HepG2 (cell line): ENCODE results near the gene FAM83C. TPM values are rescaled to one million over a fixed set of nuclear protein-coding genes. Genes with fewer than 3 reads are reported as not detected.
A peak's percentile ranks its signal among the peaks of the same experiment; 100 is the strongest.

Experiments
- ELF3 ChIP-seq: IDR thresholded peaks from 2 replicates; pipeline ENCODE4 v1.6.1; 2016; ENCODE audit warnings: missing genetic modification reagents, missing compliant biosample characterization
- HMGXB3 ChIP-seq: sonication (generic); formaldehyde crosslinking; IDR thresholded peaks from 2 replicates; pipeline ENCODE4 v1.4.0; 2020; ENCODE audit warnings: missing genetic modification reagents, borderline replicate concordance
- HOXA7 ChIP-seq: sonication (generic); formaldehyde crosslinking; IDR thresholded peaks from 2 replicates; pipeline ENCODE4 v1.8.1; 2022; ENCODE audit warnings: mild to moderate bottlenecking, missing genetic modification reagents, moderate library complexity
- KLF11 ChIP-seq: IDR thresholded peaks from 2 replicates; pipeline ENCODE4 v1.6.1; 2016; ENCODE audit warnings: missing compliant biosample characterization
- NR2F6 ChIP-seq, 2 experiments: IDR thresholded peaks; 2 replicates each; pipeline ENCODE4 v1.6.1; 2016; ENCODE audit warnings: antibody characterized with exemption in 1 of 2, mild to moderate bottlenecking in 1 of 2
- PCBP1 ChIP-seq: fragments of 200-400 bp; formaldehyde crosslinking; IDR thresholded peaks from 2 replicates; pipeline ENCODE4 v1.6.1; 2017; ENCODE audit warnings: mild to moderate bottlenecking, low read depth, low read length, borderline replicate concordance
- PTBP1 ChIP-seq: fragments of 200-400 bp; formaldehyde crosslinking; IDR thresholded peaks from 2 replicates; pipeline ENCODE4 v1.6.1; 2018; ENCODE audit warnings: low read length, low read depth; ENCODE audit not compliant: poor library complexity, severe bottlenecking
- RAD21 ChIP-seq: fragments of 450-650 bp; formaldehyde crosslinking; IDR thresholded peaks from 2 replicates; pipeline ENCODE4 v1.5.0; 2020; ENCODE audit warnings: mild to moderate bottlenecking
- SIN3B ChIP-seq: fragments of 150-350 bp; IDR thresholded peaks from 2 replicates; pipeline ENCODE4 v1.6.1; 2014; ENCODE audit warnings: low read length
- SP5 ChIP-seq: IDR thresholded peaks from 2 replicates; pipeline ENCODE4 v1.6.1; 2016; ENCODE audit warnings: low read depth, borderline replicate concordance
- XRCC5 ChIP-seq: fragments of 200-400 bp; formaldehyde crosslinking; optimal IDR thresholded peaks from 2 replicates; pipeline ENCODE3; 2017; ENCODE audit warnings: mild to moderate bottlenecking, low read length
- ZFP36L1 ChIP-seq: sonication (generic); formaldehyde crosslinking; IDR thresholded peaks from 2 replicates; pipeline ENCODE4 v1.8.0; 2022; ENCODE audit warnings: mild to moderate bottlenecking, missing genetic modification reagents, moderate library complexity
- ZKSCAN8 ChIP-seq: IDR thresholded peaks from 2 replicates; pipeline ENCODE4 v1.6.1; 2016; ENCODE audit warnings: borderline replicate concordance, missing genetic modification reagents, missing compliant biosample characterization
- ZNF597 ChIP-seq: sonication (generic); formaldehyde crosslinking; IDR thresholded peaks from 2 replicates; pipeline ENCODE4 v1.5.0; 2020; ENCODE audit warnings: missing genetic modification reagents
- polyA plus RNA-seq, 8 experiments: library from polyadenylated mRNA; depleted of rRNA in 3 of 8; stranded (reverse) in 7 of 8; unstranded in 1 of 8; fragments of >200 nt; fragmentation: Illumina TruSeq in 4 of 8; extraction: Trizol in 4 of 8; gene quantifications; 2 replicates each; pipeline versions ENCODE4 v1.2.1 to v1.2.3, GENCODE V29; 2011 to 2016; ENCODE audit warnings: low read depth in 4 of 8, missing spikeins in 1 of 8, mixed read lengths in 1 of 8; ENCODE audit not compliant: insufficient read depth in 1 of 8
- total RNA-seq, 5 experiments: library from RNA; depleted of rRNA; stranded (reverse); fragments of >200 nt; fragmentation: Illumina TruSeq; extraction: Trizol; gene quantifications; 2 replicates each; pipeline ENCODE4 v1.2.3, GENCODE V29; 2016; ENCODE audit warnings: low read depth in 1 of 5
- TF ChIP-seq, protein P1 (sequence below): sonication (generic); formaldehyde crosslinking; IDR thresholded peaks from 2 replicates; pipeline ENCODE4 v1.4.0; 2020; ENCODE audit warnings: missing genetic modification reagents
- TF ChIP-seq, protein P2 (sequence below): sonication (generic); formaldehyde crosslinking; IDR thresholded peaks from 2 replicates; pipeline ENCODE4 v1.4.0; 2020; ENCODE audit warnings: missing genetic modification reagents
- TF ChIP-seq, protein P3 (sequence below): IDR thresholded peaks from 2 replicates; pipeline ENCODE4 v1.6.1; 2016; ENCODE audit warnings: low read depth

Gene FAM83C
- total and polyA plus RNA-seq, 2 of the 13 experiments (the other 11 are each of a cell fraction or from before 2014, with no cell fraction given), result 0.04 TPM; not detected in 1

DNA sequence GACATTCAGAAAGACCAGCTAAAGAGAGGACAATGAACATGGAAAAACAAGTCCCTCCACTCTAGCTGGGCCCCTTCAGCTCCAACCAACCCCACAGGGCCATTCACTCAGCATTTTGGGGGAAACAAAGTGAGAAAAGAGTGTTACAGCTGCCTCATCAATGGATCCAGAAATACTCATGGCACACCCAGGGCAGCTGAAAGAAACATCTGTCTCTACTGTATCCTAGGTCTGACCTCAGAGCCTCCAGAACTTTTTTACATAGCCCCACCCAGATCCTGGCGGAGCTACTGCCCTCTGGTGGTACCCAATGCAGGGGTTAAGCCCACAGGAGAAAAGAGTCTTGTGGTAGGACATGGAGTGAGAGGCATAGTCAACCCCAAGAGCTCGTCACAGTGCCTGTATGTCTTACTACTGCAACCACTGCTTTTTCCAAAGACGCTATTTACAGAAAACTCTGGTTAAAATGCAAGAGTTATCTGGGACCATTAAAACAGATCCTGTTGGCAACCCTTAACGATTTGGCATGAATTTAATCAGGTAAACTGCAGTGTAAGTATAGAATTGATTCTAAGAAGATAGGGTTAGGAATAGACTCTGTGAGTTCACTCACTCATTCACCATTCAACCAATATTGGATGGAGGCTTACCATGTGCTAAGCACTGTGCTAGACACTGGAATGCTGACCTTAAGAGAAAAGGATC, 37.4 kb upstream of the FAM83C start (continued):
- peak; percentile 98 for TF ChIP-seq XRCC5
- no peak for TF ChIP-seq PTBP1
- TF ChIP-seq, protein P1, sequence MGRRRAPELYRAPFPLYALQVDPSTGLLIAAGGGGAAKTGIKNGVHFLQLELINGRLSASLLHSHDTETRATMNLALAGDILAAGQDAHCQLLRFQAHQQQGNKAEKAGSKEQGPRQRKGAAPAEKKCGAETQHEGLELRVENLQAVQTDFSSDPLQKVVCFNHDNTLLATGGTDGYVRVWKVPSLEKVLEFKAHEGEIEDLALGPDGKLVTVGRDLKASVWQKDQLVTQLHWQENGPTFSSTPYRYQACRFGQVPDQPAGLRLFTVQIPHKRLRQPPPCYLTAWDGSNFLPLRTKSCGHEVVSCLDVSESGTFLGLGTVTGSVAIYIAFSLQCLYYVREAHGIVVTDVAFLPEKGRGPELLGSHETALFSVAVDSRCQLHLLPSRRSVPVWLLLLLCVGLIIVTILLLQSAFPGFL, result no peak
- TF ChIP-seq RAD21 (CRISPR knock-in tag), result peak; percentile 91
- TF ChIP-seq ZNF597, result 0 out of 2 replicates have a peak, but pooled peaks have one; percentile 61
- no peak for TF ChIP-seq HOXA7 (CRISPR knock-in tag)
- TF ChIP-seq ELF3 (CRISPR knock-in tag), result peak; percentile 43; the same call in 1 of the 2 replicates
- TF ChIP-seq PCBP1, result no peak
- peak; percentile 22; the same call in 1 of the 2 replicates for TF ChIP-seq SP5 (CRISPR knock-in tag)
- TF ChIP-seq, protein P2, sequence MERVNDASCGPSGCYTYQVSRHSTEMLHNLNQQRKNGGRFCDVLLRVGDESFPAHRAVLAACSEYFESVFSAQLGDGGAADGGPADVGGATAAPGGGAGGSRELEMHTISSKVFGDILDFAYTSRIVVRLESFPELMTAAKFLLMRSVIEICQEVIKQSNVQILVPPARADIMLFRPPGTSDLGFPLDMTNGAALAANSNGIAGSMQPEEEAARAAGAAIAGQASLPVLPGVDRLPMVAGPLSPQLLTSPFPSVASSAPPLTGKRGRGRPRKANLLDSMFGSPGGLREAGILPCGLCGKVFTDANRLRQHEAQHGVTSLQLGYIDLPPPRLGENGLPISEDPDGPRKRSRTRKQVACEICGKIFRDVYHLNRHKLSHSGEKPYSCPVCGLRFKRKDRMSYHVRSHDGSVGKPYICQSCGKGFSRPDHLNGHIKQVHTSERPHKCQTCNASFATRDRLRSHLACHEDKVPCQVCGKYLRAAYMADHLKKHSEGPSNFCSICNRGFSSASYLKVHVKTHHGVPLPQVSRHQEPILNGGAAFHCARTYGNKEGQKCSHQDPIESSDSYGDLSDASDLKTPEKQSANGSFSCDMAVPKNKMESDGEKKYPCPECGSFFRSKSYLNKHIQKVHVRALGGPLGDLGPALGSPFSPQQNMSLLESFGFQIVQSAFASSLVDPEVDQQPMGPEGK, result peak; percentile 56; the same call in 1 of the 2 replicates
- TF ChIP-seq HMGXB3 (CRISPR knock-in tag), result 0 out of 2 replicates have a peak, but pooled peaks have one; percentile 57
- 0 out of 2 replicates have a peak, but pooled peaks have one; percentile 11 for TF ChIP-seq KLF11 (CRISPR knock-in tag)
- TF ChIP-seq ZKSCAN8 (CRISPR knock-in tag), result peak; percentile 44; the same call in 1 of the 2 replicates
- no peak for TF ChIP-seq SIN3B
- TF ChIP-seq, protein P3, sequence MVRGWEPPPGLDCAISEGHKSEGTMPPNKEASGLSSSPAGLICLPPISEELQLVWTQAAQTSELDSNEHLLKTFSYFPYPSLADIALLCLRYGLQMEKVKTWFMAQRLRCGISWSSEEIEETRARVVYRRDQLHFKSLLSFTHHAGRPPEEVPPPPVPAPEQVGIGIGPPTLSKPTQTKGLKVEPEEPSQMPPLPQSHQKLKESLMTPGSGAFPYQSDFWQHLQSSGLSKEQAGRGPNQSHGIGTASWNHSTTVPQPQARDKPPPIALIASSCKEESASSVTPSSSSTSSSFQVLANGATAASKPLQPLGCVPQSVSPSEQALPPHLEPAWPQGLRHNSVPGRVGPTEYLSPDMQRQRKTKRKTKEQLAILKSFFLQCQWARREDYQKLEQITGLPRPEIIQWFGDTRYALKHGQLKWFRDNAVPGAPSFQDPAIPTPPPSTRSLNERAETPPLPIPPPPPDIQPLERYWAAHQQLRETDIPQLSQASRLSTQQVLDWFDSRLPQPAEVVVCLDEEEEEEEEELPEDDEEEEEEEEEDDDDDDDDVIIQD (CRISPR knock-in tag), result peak; percentile 57; the same call in 1 of the 2 replicates
- 0 out of 2 replicates have a peak, but pooled peaks have one; percentile 21 for TF ChIP-seq ZFP36L1 (CRISPR knock-in tag)
- no peak for TF ChIP-seq NR2F6 (IDR thresholded peaks at IDR 0.05)
- TF ChIP-seq NR2F6 (CRISPR knock-in tag; IDR thresholded peaks at IDR 0.05), result peak; percentile 46; the same call in 1 of the 2 replicates
